Kasumi-1 (cell line): ENCODE data around the gene ARL15.

ENCODE experiments used
- DNase-seq, 2 experiments: peaks; one replicate each; lab custom pipeline; 2025; lab: John Stamatoyannopoulos, UW

ARL15 gene

GRCh38 chr5:54030981-54031380, 279.4 kb downstream of the ARL15 start:
- no peak for DNase-seq

- DNase-seq, result no peak
Measured at GRCh38 chr5:54024466-54024865, 285.9 kb downstream of the ARL15 start.

GRCh38 chr5:54022223-54022622, 288.1 kb downstream of the ARL15 start:
- DNase-seq, result no peak

GRCh38 chr5:54021431-54022164, 288.8 kb downstream of the ARL15 start:
- peak; percentile 60 to 70 for DNase-seq

- no peak for DNase-seq
Measured at GRCh38 chr5:54018438-54018837, 291.9 kb downstream of the ARL15 start.

- DNase-seq, result no peak
Measured at GRCh38 chr5:54017580-54017979, 292.8 kb downstream of the ARL15 start.

GRCh38 chr5:54013556-54014194, 296.7 kb downstream of the ARL15 start:
- peak; percentile 22 to 27 for DNase-seq

- DNase-seq, result no peak
Measured at GRCh38 chr5:54009828-54010227, 300.5 kb downstream of the ARL15 start.

GRCh38 chr5:54009357-54009756, 301.0 kb downstream of the ARL15 start:
- no peak for DNase-seq

- no peak for DNase-seq
Measured at GRCh38 chr5:54007827-54008777, 302.3 kb downstream of the ARL15 start.

GRCh38 chr5:54004697-54005096, 305.7 kb downstream of the ARL15 start:
- no peak for DNase-seq

GRCh38 chr5:54002779-54003178, 307.6 kb downstream of the ARL15 start:
- DNase-seq, result no peak

- DNase-seq, result peak; percentile 17 to 36
Measured at GRCh38 chr5:54001976-54002775, 308.2 kb downstream of the ARL15 start.

GRCh38 chr5:54000011-54000410, 310.4 kb downstream of the ARL15 start:
- DNase-seq, result no peak

GRCh38 chr5:53997736-53998627, 312.4 kb downstream of the ARL15 start:
- no peak for DNase-seq

- no peak for DNase-seq
Measured at GRCh38 chr5:53996008-53996407, 314.4 kb downstream of the ARL15 start.

- no peak for DNase-seq
Measured at GRCh38 chr5:53994148-53994547, 316.2 kb downstream of the ARL15 start.

GRCh38 chr5:53991942-53992341, 318.4 kb downstream of the ARL15 start:
- peak; percentile 39 to 58 for DNase-seq

GRCh38 chr5:53987101-53987500, 323.3 kb downstream of the ARL15 start:
- no peak for DNase-seq

GRCh38 chr5:53985796-53986195, 324.6 kb downstream of the ARL15 start:
- no peak for DNase-seq

- no peak for DNase-seq
Measured at GRCh38 chr5:53984971-53985370, 325.4 kb downstream of the ARL15 start.
